GM13976 (cell line): Measurements from ENCODE around the gene USP22.

Source experiments
- DNase-seq: peaks from one replicate; pipeline ENCODE4 v3.0.0; 2012; ENCODE audit warnings: low spot score
- CTCF ChIP-seq: IDR thresholded peaks from 2 replicates; pipeline ENCODE4 v1.5.1; 2012; ENCODE audit warnings: borderline replicate concordance, mild to moderate bottlenecking; ENCODE audit not compliant: insufficient read depth; ENCODE audit errors: extremely low read depth, missing control alignments, control extremely low read depth
- in situ Hi-C: fragments of 300-500 bp; cut with MboI; formaldehyde crosslinking; loops from one replicate; pipeline ENCODE4 v1.12.0; 2022; ENCODE audit warnings: low sequenced_read_pairs, mixed read lengths, inconsistent platforms; ENCODE audit not compliant: unreplicated experiment

Gene USP22

GRCh38 chr17:20968913-20969616, 73.7 kb downstream of the USP22 start:
- in situ Hi-C loops = no loop called here
- DNase-seq = no peak
- no peak for TF ChIP-seq CTCF

DNA sequence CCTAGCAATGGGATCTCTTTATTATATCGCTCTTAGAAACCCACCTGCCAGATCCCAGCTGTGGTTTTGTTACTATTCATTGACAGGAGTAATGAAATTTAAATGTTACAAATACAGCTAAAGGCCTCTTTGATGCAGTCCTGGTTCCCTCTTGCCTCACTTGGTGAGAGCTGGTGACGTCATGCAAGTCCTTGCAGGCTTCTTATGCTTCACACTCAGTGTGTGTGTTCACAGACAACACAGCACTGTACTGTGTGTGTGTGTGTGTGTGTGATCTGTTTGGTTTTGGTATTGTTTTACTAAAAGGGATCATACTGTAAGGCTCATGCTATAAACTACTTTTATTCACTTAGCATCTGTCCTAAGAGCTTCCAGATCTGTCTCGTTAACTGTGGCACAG, 75.0 kb downstream of the USP22 start:
- DNase-seq = no peak
- in situ Hi-C loops = no loop called here

GRCh38 chr17:20966870-20967269, 75.9 kb downstream of the USP22 start:
- peak; percentile 60 for DNase-seq
- in situ Hi-C loops = no loop called here
- no peak for TF ChIP-seq CTCF

More for the DNA sequence above, 75.0 kb downstream of the USP22 start:
- no peak for TF ChIP-seq CTCF

DNA sequence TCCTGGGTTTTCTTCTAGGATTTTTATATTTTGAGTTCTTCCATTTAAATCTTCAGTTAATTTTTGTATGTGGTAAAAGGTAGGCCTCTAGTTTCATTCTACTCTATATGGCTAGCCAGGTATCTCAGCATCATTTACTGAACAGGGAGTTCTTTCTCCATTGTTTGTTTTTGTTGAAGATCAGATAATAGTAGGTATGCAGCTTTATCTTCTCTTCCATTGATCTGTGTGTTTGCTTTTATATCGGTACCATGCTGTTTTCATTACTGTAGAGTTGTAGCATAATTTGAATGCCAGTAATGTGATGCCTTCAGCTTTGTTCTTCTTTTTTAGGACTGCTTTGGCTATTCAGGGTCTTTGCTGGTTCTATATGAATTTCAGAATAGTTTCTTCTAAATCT, 77.3 kb downstream of the USP22 start:
- DNase-seq = no peak
- in situ Hi-C loops = no loop called here
- TF ChIP-seq CTCF = no peak

- no peak for DNase-seq
- in situ Hi-C loops = no loop called here
- TF ChIP-seq CTCF = no peak
Measured at GRCh38 chr17:20961586-20961985, 81.2 kb downstream of the USP22 start.

GRCh38 chr17:20960871-20961270, 81.9 kb downstream of the USP22 start:
- DNase-seq = no peak
- in situ Hi-C loops = no loop called here
- TF ChIP-seq CTCF = no peak
